ENCODE data around the gene KDM8.

DNA sequence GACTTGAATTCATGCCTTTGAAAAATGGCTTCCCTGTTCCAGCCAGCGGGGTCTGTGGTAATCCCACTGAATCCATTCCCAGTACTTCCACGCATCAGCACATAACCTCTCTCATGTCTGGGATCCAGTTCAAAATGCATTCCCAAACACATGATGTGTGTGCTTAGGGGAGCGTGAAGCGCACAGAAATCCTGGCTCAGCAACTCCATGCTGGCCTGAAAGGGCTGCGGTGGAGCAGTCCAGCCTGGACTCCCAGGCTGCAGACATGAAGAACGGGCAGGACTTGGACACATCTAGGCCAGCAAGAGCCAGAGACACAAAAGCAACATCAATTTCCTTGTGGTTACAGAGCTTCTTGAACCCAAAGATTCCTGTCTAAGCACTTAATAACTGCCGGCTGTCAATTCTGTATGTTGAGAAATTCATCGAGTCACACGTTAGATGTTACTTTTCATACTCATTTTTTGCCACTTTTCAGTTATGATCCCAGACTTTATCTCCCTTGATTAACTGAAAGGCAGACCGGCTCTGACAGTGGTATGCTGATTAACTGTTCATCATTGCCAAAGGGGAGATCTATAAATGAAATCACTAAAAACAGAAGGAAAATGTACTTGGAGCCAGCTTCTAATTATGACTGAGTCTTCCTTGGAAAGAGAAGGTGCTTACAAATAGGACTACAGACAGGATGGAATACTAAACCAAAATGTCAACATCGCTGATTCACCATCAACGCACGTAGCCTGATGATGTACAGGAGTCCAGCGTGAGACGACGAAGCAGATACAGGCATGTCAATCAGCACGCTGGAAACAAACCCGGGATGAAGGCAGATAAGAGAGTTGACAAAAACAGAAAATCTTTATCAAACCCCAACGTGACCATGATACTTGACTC, 42.2 kb downstream of the KDM8 start:
- no peak for TF ChIP-seq HIVEP1 (CRISPR knock-in tag; IDR thresholded peaks at IDR 0.05)
- no peak for TF ChIP-seq PHF20 (IDR thresholded peaks at IDR 0.05; ENCODE audit: partially characterized antibody)
- TF ChIP-seq POLR2AphosphoS5 (IDR thresholded peaks at IDR 0.05; ENCODE audit: control insufficient read depth, insufficient read depth, low read depth, low read length), result no peak
- TF ChIP-seq MYC (IDR thresholded peaks at IDR 0.05; ENCODE audit: low read depth, low read length), result 0 out of 2 replicates have a peak, but pooled peaks have one; percentile 19
- TF ChIP-seq MYC (CRISPR knock-in tag; IDR thresholded peaks at IDR 0.05; ENCODE audit: borderline replicate concordance, low read depth), result no peak
- no peak for TF ChIP-seq NR2C2 (CRISPR knock-in tag; IDR thresholded peaks at IDR 0.05)
- no peak for TF ChIP-seq NR2C2 (tag; IDR thresholded peaks at IDR 0.05)
- TF ChIP-seq RFX5 (IDR thresholded peaks at IDR 0.05; ENCODE audit: low read depth, low read length), result no peak
- TF ChIP-seq GTF2F1 (IDR thresholded peaks at IDR 0.05; ENCODE audit: low read depth, low read length), result no peak
- no peak for TF ChIP-seq USF1 (CRISPR knock-in tag; IDR thresholded peaks at IDR 0.05)
- TF ChIP-seq GATA2 (CRISPR knock-in tag; IDR thresholded peaks at IDR 0.05), result peak; percentile 23

All from K562 (cell line).